NCI-H2107 treated with DMSO at 0.1 percent for 48 hours (cell line): ENCODE measurements around the gene C6.

ENCODE experiments used
- DNase-seq: peaks from one replicate; lab custom pipeline; 2025; ENCODE audit not compliant: unreplicated experiment; lab: John Stamatoyannopoulos, UW

Gene C6

GRCh38 chr5:41127967-41128690, 85.2 kb downstream of the C6 start:
- DNase-seq = no peak

GRCh38 chr5:41122459-41122858, 90.9 kb downstream of the C6 start:
- no peak for DNase-seq

GRCh38 chr5:41120600-41120999, 92.7 kb downstream of the C6 start:
- no peak for DNase-seq

- DNase-seq = no peak
Observed at GRCh38 chr5:41118177-41118576, 95.2 kb downstream of the C6 start.

- DNase-seq = no peak
Observed at GRCh38 chr5:41115281-41115680, 98.1 kb downstream of the C6 start.

- DNase-seq = no peak
Observed at GRCh38 chr5:41112486-41113455, 100.6 kb downstream of the C6 start.

- DNase-seq = no peak
Observed at GRCh38 chr5:41109186-41109585, 104.1 kb downstream of the C6 start.

- no peak for DNase-seq
Observed at GRCh38 chr5:41102341-41102740, 111.0 kb downstream of the C6 start.

- no peak for DNase-seq
Observed at GRCh38 chr5:41097642-41098041, 115.7 kb downstream of the C6 start.

GRCh38 chr5:41095324-41096101, 117.8 kb downstream of the C6 start:
- DNase-seq = no peak

GRCh38 chr5:41094871-41095270, 118.5 kb downstream of the C6 start:
- no peak for DNase-seq

- no peak for DNase-seq
Observed at GRCh38 chr5:41093803-41094202, 119.5 kb downstream of the C6 start.
